GM10266 (cell line): ENCODE measurements around the gene NFATC1.

Source experiments
- DNase-seq: peaks from one replicate; pipeline ENCODE4 v3.0.0; 2012; ENCODE audit errors: extremely low spot score
- TF ChIP-seq, protein P1 (sequence below): IDR thresholded peaks from 2 replicates; pipeline ENCODE4 v1.5.1; 2012; ENCODE audit warnings: mild to moderate bottlenecking, low read depth; ENCODE audit not compliant: control insufficient read depth, insufficient read depth; ENCODE audit errors: missing control alignments

NFATC1 gene

DNA sequence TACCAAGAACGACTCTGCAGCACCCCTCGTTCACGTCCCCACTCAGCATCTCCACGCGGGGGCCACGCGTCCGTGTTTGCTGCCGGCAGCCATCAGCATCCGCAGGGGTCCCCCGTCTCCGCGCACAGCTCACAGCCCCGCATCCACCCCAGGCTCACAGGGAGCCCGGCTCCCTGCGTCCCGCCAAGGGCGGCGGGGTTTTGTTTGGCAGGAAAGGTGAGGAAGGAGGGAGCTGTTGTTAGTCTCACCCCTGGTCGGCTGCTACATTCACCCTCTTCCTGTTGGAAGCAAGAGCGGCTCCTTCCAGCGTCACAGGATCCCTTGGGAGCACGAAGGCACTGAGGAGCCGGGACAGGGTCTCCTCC lies 152.9 kb downstream of the NFATC1 start:
- DNase-seq = no peak
- TF ChIP-seq, protein P1, sequence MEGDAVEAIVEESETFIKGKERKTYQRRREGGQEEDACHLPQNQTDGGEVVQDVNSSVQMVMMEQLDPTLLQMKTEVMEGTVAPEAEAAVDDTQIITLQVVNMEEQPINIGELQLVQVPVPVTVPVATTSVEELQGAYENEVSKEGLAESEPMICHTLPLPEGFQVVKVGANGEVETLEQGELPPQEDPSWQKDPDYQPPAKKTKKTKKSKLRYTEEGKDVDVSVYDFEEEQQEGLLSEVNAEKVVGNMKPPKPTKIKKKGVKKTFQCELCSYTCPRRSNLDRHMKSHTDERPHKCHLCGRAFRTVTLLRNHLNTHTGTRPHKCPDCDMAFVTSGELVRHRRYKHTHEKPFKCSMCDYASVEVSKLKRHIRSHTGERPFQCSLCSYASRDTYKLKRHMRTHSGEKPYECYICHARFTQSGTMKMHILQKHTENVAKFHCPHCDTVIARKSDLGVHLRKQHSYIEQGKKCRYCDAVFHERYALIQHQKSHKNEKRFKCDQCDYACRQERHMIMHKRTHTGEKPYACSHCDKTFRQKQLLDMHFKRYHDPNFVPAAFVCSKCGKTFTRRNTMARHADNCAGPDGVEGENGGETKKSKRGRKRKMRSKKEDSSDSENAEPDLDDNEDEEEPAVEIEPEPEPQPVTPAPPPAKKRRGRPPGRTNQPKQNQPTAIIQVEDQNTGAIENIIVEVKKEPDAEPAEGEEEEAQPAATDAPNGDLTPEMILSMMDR = no peak

DNA sequence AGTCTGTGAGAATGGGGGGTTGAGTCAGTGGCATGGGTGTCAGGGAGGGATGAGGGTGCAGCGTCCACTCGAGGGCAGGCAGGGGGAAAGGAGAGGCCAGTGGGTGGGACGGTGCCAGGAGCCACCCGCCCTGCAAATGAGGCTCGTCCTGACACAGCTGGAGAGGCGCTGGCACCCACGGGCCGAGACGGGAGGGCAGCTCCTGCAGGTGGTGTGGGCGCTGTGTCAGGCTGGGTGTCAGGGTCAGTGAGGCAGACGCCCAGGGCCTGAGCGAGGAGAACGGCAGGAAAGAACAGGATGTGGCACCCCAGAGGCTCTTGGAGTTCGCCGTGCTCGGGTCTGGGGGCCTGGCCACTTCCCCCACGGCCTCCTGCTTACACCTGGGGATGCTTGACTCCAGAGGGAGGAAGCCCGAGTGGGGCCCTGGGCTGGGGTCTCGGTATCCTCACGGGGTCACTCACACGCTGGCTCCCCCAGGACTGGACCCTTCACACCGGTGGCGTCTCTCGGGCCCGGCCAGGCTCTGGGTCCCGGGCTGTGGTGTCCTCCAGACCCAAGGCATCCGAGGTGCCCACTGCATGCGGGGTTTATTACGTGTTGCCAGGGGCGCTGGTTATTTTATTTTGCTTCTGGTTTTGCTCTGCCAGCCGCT lies 153.4 kb downstream of the NFATC1 start:
- no peak for DNase-seq
- TF ChIP-seq, protein P1 = no peak

DNA sequence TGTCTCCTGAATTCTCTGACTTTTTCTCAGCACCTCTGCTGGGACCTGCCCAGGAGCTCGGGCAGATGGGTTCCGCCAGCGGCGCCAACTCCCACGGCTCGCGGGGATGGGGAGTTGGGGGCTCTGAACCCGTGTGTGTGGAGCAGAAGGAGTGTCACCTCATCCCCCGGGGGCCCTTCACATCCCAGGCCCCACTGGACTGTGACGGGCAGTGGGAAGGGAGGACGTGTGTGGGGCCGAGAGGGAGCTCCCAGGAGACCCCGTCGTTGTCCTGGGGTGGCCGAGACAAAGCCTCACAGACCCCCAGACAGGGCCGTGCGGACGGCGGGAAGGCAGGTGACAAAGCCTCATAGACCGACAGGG lies 153.9 kb downstream of the NFATC1 start:
- TF ChIP-seq, protein P1 = no peak
- DNase-seq = no peak

DNA sequence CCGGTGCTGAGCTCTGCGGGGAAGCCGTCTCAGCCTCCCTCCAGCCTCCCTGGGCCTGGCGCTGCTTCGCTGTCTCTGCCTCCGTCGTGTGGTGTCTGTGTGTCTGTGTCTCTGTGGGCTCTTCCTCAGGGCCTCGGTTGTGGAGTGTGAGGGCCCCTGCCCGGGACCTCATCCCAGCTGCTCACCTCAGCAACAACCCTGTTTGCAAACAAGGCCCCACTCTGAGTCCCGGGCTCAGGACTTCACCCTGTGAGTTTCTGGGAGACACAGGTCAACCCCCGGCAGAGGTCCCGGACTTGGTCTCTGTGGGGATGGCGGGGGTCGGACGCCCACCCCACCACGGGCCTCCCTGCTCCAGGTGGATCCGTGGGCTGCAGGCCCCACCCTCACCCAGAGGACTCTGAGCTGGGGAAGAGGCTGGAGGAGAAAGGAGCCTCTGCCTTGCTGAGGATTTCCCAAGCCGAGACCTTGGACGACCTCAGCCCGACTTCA lies 156.5 kb downstream of the NFATC1 start:
- DNase-seq = no peak
- TF ChIP-seq, protein P1 = no peak

DNA sequence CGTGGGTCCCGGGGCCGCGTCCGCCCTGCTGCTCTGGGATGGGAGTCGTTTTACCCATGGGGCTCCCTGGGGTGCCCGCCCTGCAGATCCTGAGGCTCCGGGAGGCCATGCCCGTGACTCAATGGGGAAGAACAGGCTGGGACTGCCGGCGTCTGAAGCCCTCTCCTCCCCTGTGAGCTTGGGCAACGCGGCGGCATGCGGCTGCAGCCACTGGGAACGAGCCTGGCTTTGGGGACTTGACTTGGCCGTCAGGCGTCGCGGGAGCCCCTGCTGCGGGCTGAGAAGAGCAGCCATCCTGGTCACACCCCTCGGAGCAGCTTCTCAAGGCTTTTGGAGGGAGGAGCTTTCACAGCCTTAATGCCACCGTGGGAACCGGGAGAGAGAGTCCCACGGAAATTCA lies 157.0 kb downstream of the NFATC1 start:
- no peak for DNase-seq

DNA sequence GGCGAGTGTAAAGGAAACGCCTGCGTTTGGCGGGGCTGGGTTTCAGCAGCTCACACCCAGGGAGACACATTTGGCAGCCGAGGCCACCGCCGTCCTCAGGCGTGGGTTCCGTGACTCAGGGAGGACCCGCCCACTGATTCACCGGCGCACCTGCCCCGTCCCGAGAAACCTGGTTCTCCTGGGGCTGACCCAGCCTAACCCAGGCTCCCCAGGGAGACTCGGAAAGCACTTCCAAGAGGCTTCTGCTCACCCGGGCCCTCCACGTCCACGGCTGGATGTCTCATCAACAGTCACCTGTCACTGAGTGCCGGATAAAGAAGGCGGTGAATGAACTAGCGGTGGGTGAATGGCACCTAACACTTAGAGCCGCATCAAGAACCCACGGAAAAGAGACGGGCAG lies 157.4 kb downstream of the NFATC1 start:
- TF ChIP-seq, protein P1 = no peak
- DNase-seq = no peak

More for the DNA sequence above, 157.0 kb downstream of the NFATC1 start:
- TF ChIP-seq, protein P1 = no peak

DNA sequence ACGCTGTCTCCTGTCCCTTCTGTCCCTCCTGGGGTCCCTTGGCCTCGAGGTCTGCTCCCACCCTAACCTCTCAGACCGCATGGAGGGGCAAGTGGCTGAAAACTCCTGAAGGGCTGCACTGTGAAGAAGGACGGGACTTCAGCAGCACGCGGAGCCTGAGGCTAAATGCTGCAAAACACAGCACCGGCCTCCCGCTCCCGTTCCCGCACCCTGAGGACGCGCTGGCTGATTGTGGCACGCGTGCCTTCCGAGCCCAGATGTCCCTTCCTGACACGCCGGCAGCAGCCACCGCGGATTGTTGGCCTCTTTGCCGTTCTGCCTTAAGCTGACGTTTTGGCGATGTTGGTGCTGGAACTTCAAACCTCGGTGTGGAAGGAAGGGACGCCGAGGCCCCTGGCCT lies 158.0 kb downstream of the NFATC1 start:
- TF ChIP-seq, protein P1 = no peak

More for the DNA sequence above, 158.0 kb downstream of the NFATC1 start:
- DNase-seq = no peak
